Measurements from ENCODE around the gene RNF44. TPM values are rescaled to one million over a fixed set of nuclear protein-coding genes. Genes with fewer than 3 reads are reported as not detected.

Gene RNF44
- total RNA-seq, 1 donor from 2014 or later, result 28.2 TPM

- TF ChIP-seq, protein P1, sequence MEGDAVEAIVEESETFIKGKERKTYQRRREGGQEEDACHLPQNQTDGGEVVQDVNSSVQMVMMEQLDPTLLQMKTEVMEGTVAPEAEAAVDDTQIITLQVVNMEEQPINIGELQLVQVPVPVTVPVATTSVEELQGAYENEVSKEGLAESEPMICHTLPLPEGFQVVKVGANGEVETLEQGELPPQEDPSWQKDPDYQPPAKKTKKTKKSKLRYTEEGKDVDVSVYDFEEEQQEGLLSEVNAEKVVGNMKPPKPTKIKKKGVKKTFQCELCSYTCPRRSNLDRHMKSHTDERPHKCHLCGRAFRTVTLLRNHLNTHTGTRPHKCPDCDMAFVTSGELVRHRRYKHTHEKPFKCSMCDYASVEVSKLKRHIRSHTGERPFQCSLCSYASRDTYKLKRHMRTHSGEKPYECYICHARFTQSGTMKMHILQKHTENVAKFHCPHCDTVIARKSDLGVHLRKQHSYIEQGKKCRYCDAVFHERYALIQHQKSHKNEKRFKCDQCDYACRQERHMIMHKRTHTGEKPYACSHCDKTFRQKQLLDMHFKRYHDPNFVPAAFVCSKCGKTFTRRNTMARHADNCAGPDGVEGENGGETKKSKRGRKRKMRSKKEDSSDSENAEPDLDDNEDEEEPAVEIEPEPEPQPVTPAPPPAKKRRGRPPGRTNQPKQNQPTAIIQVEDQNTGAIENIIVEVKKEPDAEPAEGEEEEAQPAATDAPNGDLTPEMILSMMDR (IDR thresholded peaks at IDR 0.05; ENCODE audit: borderline replicate concordance), result no peak
- intact Hi-C loops (cut with micrococcal nuclease), result no loop called here
- peak overlapping the region; percentile 91 for H3K27ac ChIP-seq (replicated peaks)
- peaks cover 60% of the 10 kb centered on the region for H3K4me1 ChIP-seq
- peak; percentile 57 for DNase-seq
- H3K9me3 ChIP-seq (replicated peaks), result no peaks in the 10 kb centered on the region
- H3K27me3 ChIP-seq (ENCODE audit: low read depth), result no peaks in the 10 kb centered on the region
- peak overlapping the region; percentile 86 for H3K4me3 ChIP-seq
- H3K36me3 ChIP-seq, result no peaks in the 10 kb centered on the region
These were observed 4.3 kb upstream of the RNF44 start for GRCh38 chr5:176541338-176542134.

DNA sequence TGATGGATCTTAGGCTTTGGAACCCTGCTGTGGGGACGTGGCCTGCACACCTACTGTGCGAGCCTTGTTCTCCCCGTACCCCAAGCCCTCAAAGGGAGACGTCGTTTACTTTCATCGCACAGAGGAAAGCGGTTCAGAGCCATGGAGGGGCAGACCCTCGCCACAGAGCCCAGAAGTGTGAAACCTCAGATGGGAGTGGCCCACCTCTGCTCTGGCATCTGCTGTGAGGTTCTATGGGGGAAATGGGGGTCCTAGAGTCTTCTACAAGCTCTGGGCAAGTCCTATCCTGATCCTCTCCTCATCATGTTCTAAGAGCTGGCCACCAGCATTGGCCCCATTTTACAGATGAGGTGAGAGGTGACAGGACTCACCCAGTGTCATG, 3.7 kb upstream of the RNF44 start:
- TF ChIP-seq, protein P1 (IDR thresholded peaks at IDR 0.05; ENCODE audit: borderline replicate concordance), result no peak
- intact Hi-C loops (cut with micrococcal nuclease), result no loop called here
- Histone ChIP-seq H3K9me3 (replicated peaks) (no peaks in the 10 kb centered on the region), H3K27ac (replicated peaks) (peak overlapping the region; percentile 91), H3K27me3 (ENCODE audit: low read depth) (no peaks in the 10 kb centered on the region), H3K4me1 (peaks cover 66% of the 10 kb centered on the region), H3K36me3 (no peaks in the 10 kb centered on the region), H3K4me3 (no peak overlapping the region)
- no peak for DNase-seq

DNA sequence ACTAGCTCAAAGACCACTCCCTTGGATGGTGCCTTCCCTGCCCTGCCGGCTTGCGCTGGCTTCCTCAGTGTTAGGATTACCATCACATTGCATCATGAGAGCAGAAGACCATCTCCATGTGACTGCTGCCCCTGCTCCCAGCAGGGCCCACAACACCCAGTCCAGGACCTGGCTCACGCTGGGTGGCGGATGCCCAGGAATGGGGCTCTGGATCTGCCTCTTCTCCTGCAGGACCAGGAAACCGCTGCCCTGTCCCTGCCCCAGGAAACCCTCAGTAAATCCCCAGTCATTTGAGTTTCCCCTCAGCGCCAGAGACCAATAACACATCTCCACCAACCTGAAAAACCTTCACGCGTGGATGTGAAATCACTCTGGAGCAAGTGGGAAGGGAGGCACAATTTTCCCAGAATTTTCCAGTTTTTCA, 3.3 kb upstream of the RNF44 start:
- no peak overlapping the region for H3K4me3 ChIP-seq
- peaks cover 70% of the 10 kb centered on the region for H3K4me1 ChIP-seq
- H3K9me3 ChIP-seq (replicated peaks), result no peaks in the 10 kb centered on the region
- TF ChIP-seq, protein P1 (IDR thresholded peaks at IDR 0.05; ENCODE audit: borderline replicate concordance), result no peak
- intact Hi-C loops (cut with micrococcal nuclease), result no loop called here
- H3K27me3 ChIP-seq (ENCODE audit: low read depth), result no peaks in the 10 kb centered on the region
- no peak overlapping the region for H3K27ac ChIP-seq (replicated peaks)
- no peak for DNase-seq
- H3K36me3 ChIP-seq, result no peaks in the 10 kb centered on the region

- Histone ChIP-seq H3K27ac (replicated peaks) (peak overlapping the region; percentile 100), H3K4me1 (peaks cover 72% of the 10 kb centered on the region), H3K36me3 (no peaks in the 10 kb centered on the region), H3K27me3 (ENCODE audit: low read depth) (no peaks in the 10 kb centered on the region), H3K4me3 (no peak overlapping the region), H3K9me3 (replicated peaks) (no peaks in the 10 kb centered on the region)
- DNase-seq, result no peak
- intact Hi-C loops (cut with micrococcal nuclease), result no loop called here
- TF ChIP-seq, protein P1 (IDR thresholded peaks at IDR 0.05; ENCODE audit: borderline replicate concordance), result no peak
These were observed 1.8 kb upstream of the RNF44 start for GRCh38 chr5:176538989-176539384.

DNA sequence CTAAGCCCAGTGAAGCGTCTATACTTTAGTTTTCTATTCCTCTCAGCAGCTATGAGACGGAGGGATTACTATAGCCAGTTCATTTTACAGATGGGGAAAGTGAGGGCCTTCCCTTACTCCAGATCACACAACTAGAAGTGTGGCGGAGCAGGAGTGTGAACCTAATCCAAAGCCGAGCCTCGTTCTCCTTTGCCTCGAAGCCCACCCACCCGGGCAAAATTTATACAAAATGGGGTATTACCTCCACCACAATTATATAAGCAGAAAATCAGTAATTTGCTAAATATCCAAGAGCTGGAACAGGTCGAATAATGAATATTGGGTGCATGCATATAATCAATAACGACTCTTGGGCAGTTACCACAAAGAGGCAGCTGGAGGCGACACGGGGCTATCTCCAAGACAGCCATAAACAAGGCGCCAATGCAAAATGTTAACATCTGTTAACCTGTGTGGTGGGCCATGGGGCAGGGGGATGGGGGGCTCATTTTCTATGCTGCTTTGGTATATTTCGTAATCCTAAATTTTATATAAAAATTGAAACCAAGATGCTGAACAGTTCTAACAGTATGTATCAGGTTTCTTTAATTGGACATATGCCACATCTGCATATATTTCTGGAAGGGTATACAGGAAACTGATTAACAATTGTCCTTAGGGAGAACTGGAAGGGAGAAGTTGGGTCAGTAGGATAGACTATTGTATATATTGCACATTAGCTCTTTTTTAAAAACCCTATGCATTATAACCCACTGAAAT, 1.2 kb upstream of the RNF44 start:
- DNase-seq, result no peak
- Histone ChIP-seq H3K4me1 (peaks cover 72% of the 10 kb centered on the region), H3K36me3 (no peaks in the 10 kb centered on the region), H3K9me3 (replicated peaks) (no peaks in the 10 kb centered on the region), H3K27ac (replicated peaks) (peak overlapping the region; percentile 100), H3K27me3 (ENCODE audit: low read depth) (no peaks in the 10 kb centered on the region), H3K4me3 (peak overlapping the region; percentile 93)
- intact Hi-C loops (cut with micrococcal nuclease), result no loop called here
- TF ChIP-seq, protein P1 (IDR thresholded peaks at IDR 0.05; ENCODE audit: borderline replicate concordance), result no peak
